HG03135 (cell line): ENCODE data around the gene HAS3.
"Not testable (repeated sequence)": the region's sequence is repeated elsewhere in the genome, so short reads cannot be mapped to it uniquely, and the experiment has no call there.

Experiments used
- ATAC-seq: cut with Tn5 transposase; IDR thresholded peaks from one replicate; pipeline ENCODE4 v1.9.1; 2021; ENCODE audit warnings: mild to moderate bottlenecking, moderate library complexity; ENCODE audit not compliant: unreplicated experiment

HAS3 gene

GRCh38 chr16:69115837-69116236, 10.4 kb downstream of the HAS3 start:
- no peak for ATAC-seq

- ATAC-seq: no peak
These were observed 10.9 kb downstream of the HAS3 start for GRCh38 chr16:69116256-69116875.

- no peak for ATAC-seq
These were observed 11.5 kb downstream of the HAS3 start for GRCh38 chr16:69116906-69117305.

GRCh38 chr16:69118468-69118867, 13.0 kb downstream of the HAS3 start:
- ATAC-seq: no peak

GRCh38 chr16:69118994-69119393, 13.5 kb downstream of the HAS3 start:
- ATAC-seq: no peak

- no peak for ATAC-seq
These were observed 14.1 kb downstream of the HAS3 start for GRCh38 chr16:69119536-69119935.

- no peak for ATAC-seq
These were observed 14.7 kb downstream of the HAS3 start for GRCh38 chr16:69120096-69120664.

GRCh38 chr16:69123910-69124309, 18.5 kb downstream of the HAS3 start:
- no peak for ATAC-seq

GRCh38 chr16:69124406-69124805, 19.0 kb downstream of the HAS3 start:
- not testable (repeated sequence) for ATAC-seq

GRCh38 chr16:69124961-69125360, 19.5 kb downstream of the HAS3 start:
- ATAC-seq: not testable (repeated sequence)

- ATAC-seq: no peak
These were observed 20.8 kb downstream of the HAS3 start for GRCh38 chr16:69126221-69126620.

GRCh38 chr16:69126801-69127200, 21.3 kb downstream of the HAS3 start:
- ATAC-seq: not testable (repeated sequence)

- no peak for ATAC-seq
These were observed 22.6 kb downstream of the HAS3 start for GRCh38 chr16:69127966-69128510.

GRCh38 chr16:69130461-69130860, 25.0 kb downstream of the HAS3 start:
- ATAC-seq: no peak

GRCh38 chr16:69131167-69131838, 25.9 kb downstream of the HAS3 start:
- ATAC-seq: no peak

GRCh38 chr16:69131839-69132423, 26.5 kb downstream of the HAS3 start:
- peak; percentile 47 for ATAC-seq

GRCh38 chr16:69132424-69133252, 27.2 kb downstream of the HAS3 start, which contains the start of the genes CHTF8 and UTP4:
Gene CHTF8, minus strand, starts transcription at chr16:69132588. Its CDS starts 11,130 bp downstream, at chr16:69121458.
Gene UTP4, plus strand, starts transcription at chr16:69132649. Its CDS starts 811 bp downstream, at chr16:69133460.
- ATAC-seq: peak; percentile 91

- no peak for ATAC-seq
These were observed 28.0 kb downstream of the HAS3 start for GRCh38 chr16:69133373-69133954.

GRCh38 chr16:69138608-69139007, 33.2 kb downstream of the HAS3 start:
- no peak for ATAC-seq

GRCh38 chr16:69139464-69139863, 34.0 kb downstream of the HAS3 start:
- ATAC-seq: not testable (repeated sequence)
